K562 (cell line): ENCODE data around the gene ANKRD61. TPM values are rescaled to one million over a fixed set of nuclear protein-coding genes. Genes with fewer than 3 reads are reported as not detected.

ENCODE experiments used
- CEBPB ChIP-seq: fragments of 450-650 bp; IDR thresholded peaks from 2 replicates; pipeline ENCODE4 v1.6.1; 2016; ENCODE audit warnings: missing genetic modification characterization, missing compliant biosample characterization
- CEBPG ChIP-seq, 3 experiments: fragments of 200-800 bp in 1 of 3; sonication (Bioruptor generic) in 1 of 3; sonication (generic) in 1 of 3; formaldehyde crosslinking in 1 of 3; IDR thresholded peaks in 2 of 3; conservative IDR thresholded peaks in 1 of 3; 2 replicates each; pipeline versions ENCODE4 v1.6.1 to v1.8.0; 2016 to 2022; ENCODE audit warnings: missing compliant biosample characterization in 2 of 3, missing genetic modification characterization in 2 of 3, mild to moderate bottlenecking in 1 of 3, missing genetic modification reagents in 1 of 3
- CXXC5 ChIP-seq: fragments of 250-450 bp; sonication (Bioruptor Pico); IDR thresholded peaks from 2 replicates; pipeline ENCODE4 v1.8.0; 2022; ENCODE audit warnings: inconsistent platforms, mild to moderate bottlenecking, moderate library complexity
- FIP1L1 ChIP-seq: fragments of 200-400 bp; formaldehyde crosslinking; IDR thresholded peaks from 2 replicates; pipeline ENCODE4 v1.6.1; 2018; ENCODE audit warnings: mild to moderate bottlenecking, low read depth, low read length; ENCODE audit not compliant: poor library complexity, severe bottlenecking
- GTF2E2 ChIP-seq: fragments of 200-800 bp; sonication (Bioruptor generic); IDR thresholded peaks from 2 replicates; pipeline ENCODE4 v1.6.1; 2016; ENCODE audit warnings: missing genetic modification characterization, missing compliant biosample characterization
- KLF13 ChIP-seq: fragments of 450-650 bp; IDR thresholded peaks from 2 replicates; pipeline ENCODE4 v1.6.1; 2016; ENCODE audit warnings: missing genetic modification characterization, low read depth, mild to moderate bottlenecking, missing compliant biosample characterization, moderate library complexity, borderline replicate concordance
- ZNF121 ChIP-seq: sonication (generic); formaldehyde crosslinking; conservative IDR thresholded peaks from 2 replicates; pipeline ENCODE4 v1.8.0; 2022; ENCODE audit warnings: missing genetic modification reagents
- ZNF507 ChIP-seq: conservative IDR thresholded peaks from 2 replicates; pipeline ENCODE4 v1.6.1; 2017; ENCODE audit warnings: missing genetic modification characterization, missing compliant biosample characterization
- ZNF696 ChIP-seq: fragments of 250-450 bp; sonication (Bioruptor Pico); conservative IDR thresholded peaks from 2 replicates; pipeline ENCODE4 v1.4.0; 2020; ENCODE audit warnings: mild to moderate bottlenecking, moderate library complexity
- ZNF740 ChIP-seq, 3 experiments: fragments of 200-800 bp in 1 of 3; sonication (Bioruptor generic) in 1 of 3; sonication (generic) in 1 of 3; formaldehyde crosslinking in 1 of 3; IDR thresholded peaks; 2 replicates each; pipeline versions ENCODE4 v1.6.1 to v1.8.0; 2016 to 2022; ENCODE audit warnings: mild to moderate bottlenecking in 2 of 3, missing compliant biosample characterization in 2 of 3, missing genetic modification characterization in 2 of 3, missing genetic modification reagents in 1 of 3
- polyA plus RNA-seq, 8 experiments: library from polyadenylated mRNA; depleted of rRNA in 4 of 8; stranded (reverse) in 5 of 8; unstranded in 3 of 8; fragments of >200 nt; fragmentation: Nextera tagmentation in 2 of 8; fragmentation: Illumina TruSeq in 1 of 8; extraction: Ambion mirVana in 2 of 8; extraction: Trizol in 1 of 8; gene quantifications; 2 replicates each; pipeline versions ENCODE4 v1.2.1 to v1.2.3, GENCODE V29; 2011 to 2014; ENCODE audit warnings: inconsistent platforms in 1 of 8, missing spikeins in 1 of 8
- total RNA-seq, 7 experiments: library from RNA; depleted of rRNA in 6 of 7; stranded (reverse); fragments of >200 nt in 6 of 7; fragmentation: Illumina TruSeq in 2 of 7; extraction: Trizol in 2 of 7; gene quantifications; 2 replicates each; pipeline versions ENCODE4 v1.2.1 to v1.2.3, GENCODE V29; 2011 to 2021; ENCODE audit warnings: low replicate concordance in 1 of 7
- TF ChIP-seq, protein P1 (sequence below): fragments of 450-650 bp; IDR thresholded peaks from 2 replicates; pipeline ENCODE4 v1.6.1; 2016; ENCODE audit warnings: borderline replicate concordance
- TF ChIP-seq, protein P2 (sequence below): sonication (generic); formaldehyde crosslinking; IDR thresholded peaks from 2 replicates; pipeline ENCODE4 v1.8.1; 2023; ENCODE audit warnings: mild to moderate bottlenecking, missing genetic modification reagents
- TF ChIP-seq, protein P3 (sequence below): sonication (generic); formaldehyde crosslinking; IDR thresholded peaks from 2 replicates; pipeline ENCODE4 v1.8.0; 2022; ENCODE audit warnings: mild to moderate bottlenecking, missing genetic modification reagents

The ANKRD61 gene
- total and polyA plus RNA-seq, 9 of the 15 experiments (the other 6 are each of a cell fraction or from before 2014, with no cell fraction given): 0.08 to 0.11 (median 0.09) TPM; not detected in 5

- TF ChIP-seq, protein P1, sequence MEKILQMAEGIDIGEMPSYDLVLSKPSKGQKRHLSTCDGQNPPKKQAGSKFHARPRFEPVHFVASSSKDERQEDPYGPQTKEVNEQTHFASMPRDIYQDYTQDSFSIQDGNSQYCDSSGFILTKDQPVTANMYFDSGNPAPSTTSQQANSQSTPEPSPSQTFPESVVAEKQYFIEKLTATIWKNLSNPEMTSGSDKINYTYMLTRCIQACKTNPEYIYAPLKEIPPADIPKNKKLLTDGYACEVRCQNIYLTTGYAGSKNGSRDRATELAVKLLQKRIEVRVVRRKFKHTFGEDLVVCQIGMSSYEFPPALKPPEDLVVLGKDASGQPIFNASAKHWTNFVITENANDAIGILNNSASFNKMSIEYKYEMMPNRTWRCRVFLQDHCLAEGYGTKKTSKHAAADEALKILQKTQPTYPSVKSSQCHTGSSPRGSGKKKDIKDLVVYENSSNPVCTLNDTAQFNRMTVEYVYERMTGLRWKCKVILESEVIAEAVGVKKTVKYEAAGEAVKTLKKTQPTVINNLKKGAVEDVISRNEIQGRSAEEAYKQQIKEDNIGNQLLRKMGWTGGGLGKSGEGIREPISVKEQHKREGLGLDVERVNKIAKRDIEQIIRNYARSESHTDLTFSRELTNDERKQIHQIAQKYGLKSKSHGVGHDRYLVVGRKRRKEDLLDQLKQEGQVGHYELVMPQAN: no peak
- TF ChIP-seq ZNF507 (no peak), KLF13 (tag) (no peak), CEBPG (CRISPR knock-in tag; IDR thresholded peaks at IDR 0.05) (peak; percentile 45; the same call in 1 of the 2 replicates), CEBPG (tag; conservative IDR thresholded peaks at IDR 0.05 in 1 of 2, IDR thresholded peaks at IDR 0.05 in 1 of 2) (no peak), FIP1L1 (no peak), ZNF740 (CRISPR knock-in tag; IDR thresholded peaks at IDR 0.05) (no peak), ZNF740 (tag; IDR thresholded peaks at IDR 0.05) (no peak), CEBPB (tag) (peak; percentile 35; the same call in 1 of the 2 replicates), CXXC5 (CRISPR knock-in tag) (peak; percentile 13; the same call in 1 of the 2 replicates), ZNF121 (CRISPR knock-in tag) (peak; percentile 93), ZNF696 (CRISPR knock-in tag) (no peak), GTF2E2 (tag) (no peak)
- TF ChIP-seq, protein P2, sequence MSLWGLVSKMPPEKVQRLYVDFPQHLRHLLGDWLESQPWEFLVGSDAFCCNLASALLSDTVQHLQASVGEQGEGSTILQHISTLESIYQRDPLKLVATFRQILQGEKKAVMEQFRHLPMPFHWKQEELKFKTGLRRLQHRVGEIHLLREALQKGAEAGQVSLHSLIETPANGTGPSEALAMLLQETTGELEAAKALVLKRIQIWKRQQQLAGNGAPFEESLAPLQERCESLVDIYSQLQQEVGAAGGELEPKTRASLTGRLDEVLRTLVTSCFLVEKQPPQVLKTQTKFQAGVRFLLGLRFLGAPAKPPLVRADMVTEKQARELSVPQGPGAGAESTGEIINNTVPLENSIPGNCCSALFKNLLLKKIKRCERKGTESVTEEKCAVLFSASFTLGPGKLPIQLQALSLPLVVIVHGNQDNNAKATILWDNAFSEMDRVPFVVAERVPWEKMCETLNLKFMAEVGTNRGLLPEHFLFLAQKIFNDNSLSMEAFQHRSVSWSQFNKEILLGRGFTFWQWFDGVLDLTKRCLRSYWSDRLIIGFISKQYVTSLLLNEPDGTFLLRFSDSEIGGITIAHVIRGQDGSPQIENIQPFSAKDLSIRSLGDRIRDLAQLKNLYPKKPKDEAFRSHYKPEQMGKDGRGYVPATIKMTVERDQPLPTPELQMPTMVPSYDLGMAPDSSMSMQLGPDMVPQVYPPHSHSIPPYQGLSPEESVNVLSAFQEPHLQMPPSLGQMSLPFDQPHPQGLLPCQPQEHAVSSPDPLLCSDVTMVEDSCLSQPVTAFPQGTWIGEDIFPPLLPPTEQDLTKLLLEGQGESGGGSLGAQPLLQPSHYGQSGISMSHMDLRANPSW (CRISPR knock-in tag): no peak
- TF ChIP-seq, protein P3, sequence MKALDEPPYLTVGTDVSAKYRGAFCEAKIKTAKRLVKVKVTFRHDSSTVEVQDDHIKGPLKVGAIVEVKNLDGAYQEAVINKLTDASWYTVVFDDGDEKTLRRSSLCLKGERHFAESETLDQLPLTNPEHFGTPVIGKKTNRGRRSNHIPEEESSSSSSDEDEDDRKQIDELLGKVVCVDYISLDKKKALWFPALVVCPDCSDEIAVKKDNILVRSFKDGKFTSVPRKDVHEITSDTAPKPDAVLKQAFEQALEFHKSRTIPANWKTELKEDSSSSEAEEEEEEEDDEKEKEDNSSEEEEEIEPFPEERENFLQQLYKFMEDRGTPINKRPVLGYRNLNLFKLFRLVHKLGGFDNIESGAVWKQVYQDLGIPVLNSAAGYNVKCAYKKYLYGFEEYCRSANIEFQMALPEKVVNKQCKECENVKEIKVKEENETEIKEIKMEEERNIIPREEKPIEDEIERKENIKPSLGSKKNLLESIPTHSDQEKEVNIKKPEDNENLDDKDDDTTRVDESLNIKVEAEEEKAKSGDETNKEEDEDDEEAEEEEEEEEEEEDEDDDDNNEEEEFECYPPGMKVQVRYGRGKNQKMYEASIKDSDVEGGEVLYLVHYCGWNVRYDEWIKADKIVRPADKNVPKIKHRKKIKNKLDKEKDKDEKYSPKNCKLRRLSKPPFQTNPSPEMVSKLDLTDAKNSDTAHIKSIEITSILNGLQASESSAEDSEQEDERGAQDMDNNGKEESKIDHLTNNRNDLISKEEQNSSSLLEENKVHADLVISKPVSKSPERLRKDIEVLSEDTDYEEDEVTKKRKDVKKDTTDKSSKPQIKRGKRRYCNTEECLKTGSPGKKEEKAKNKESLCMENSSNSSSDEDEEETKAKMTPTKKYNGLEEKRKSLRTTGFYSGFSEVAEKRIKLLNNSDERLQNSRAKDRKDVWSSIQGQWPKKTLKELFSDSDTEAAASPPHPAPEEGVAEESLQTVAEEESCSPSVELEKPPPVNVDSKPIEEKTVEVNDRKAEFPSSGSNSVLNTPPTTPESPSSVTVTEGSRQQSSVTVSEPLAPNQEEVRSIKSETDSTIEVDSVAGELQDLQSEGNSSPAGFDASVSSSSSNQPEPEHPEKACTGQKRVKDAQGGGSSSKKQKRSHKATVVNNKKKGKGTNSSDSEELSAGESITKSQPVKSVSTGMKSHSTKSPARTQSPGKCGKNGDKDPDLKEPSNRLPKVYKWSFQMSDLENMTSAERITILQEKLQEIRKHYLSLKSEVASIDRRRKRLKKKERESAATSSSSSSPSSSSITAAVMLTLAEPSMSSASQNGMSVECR (CRISPR knock-in tag): no peak
Measured at GRCh38 chr7:6027806-6028365, 3.3 kb upstream of the ANKRD61 start (continued).
